Kidney (tissue), 14 donors: Measurements from ENCODE around the gene ABCC9. TPM values are rescaled to one million over a fixed set of nuclear protein-coding genes. Genes with fewer than 3 reads are reported as not detected.

Experiments used
- DNase-seq, 5 donors: peaks; one replicate each; pipeline ENCODE4 v3.0.0-alpha.2; 2013 to 2020
- FAIRE-seq: peaks from 2 replicates; lab custom pipeline; 2012; peaks lifted over from hg19 to GRCh38; lab: Jason Lieb, UNC
- H3K27ac ChIP-seq, 2 donors: one replicate each; pipeline ENCODE4 v1.7.0; 2013; ENCODE audit warnings: low read depth in 2 of 2, low read length in 2 of 2, inconsistent platforms in 1 of 2
- H3K27me3 ChIP-seq: one replicate; pipeline ENCODE4 v1.7.1; 2013; ENCODE audit warnings: low read length, inconsistent platforms; ENCODE audit not compliant: control insufficient read depth, insufficient read depth
- H3K36me3 ChIP-seq, 3 donors: one replicate each; pipeline versions ENCODE4 v1.7.0 to v1.7.1; 2013; ENCODE audit warnings: low read length in 3 of 3, control low read depth in 1 of 3, inconsistent platforms in 1 of 3; ENCODE audit not compliant: insufficient read depth in 3 of 3, control insufficient read depth in 2 of 3
- H3K4me1 ChIP-seq, 3 donors: one replicate each; pipeline versions ENCODE4 v1.7.0 to v1.7.1; 2013; ENCODE audit warnings: low read length in 3 of 3, inconsistent platforms in 1 of 3, low read depth in 1 of 3; ENCODE audit not compliant: control insufficient read depth in 2 of 3, insufficient read depth in 2 of 3
- H3K4me3 ChIP-seq, 3 donors: one replicate each; pipeline versions ENCODE4 v1.7.0 to v1.8.1; 2013; ENCODE audit warnings: low read length in 3 of 3, control low read depth in 1 of 3, inconsistent platforms in 1 of 3
- H3K9ac ChIP-seq, 3 donors: one replicate each; pipeline versions ENCODE4 v1.7.0 to v1.7.1; 2013; ENCODE audit warnings: low read length in 3 of 3, control low read depth in 1 of 3, inconsistent platforms in 1 of 3
- H3K9me3 ChIP-seq, 3 donors: one replicate each; pipeline versions ENCODE4 v1.7.0 to v1.7.1; 2013; ENCODE audit warnings: low read length in 3 of 3, control low read depth in 1 of 3, inconsistent platforms in 1 of 3; ENCODE audit not compliant: control insufficient read depth in 2 of 3, insufficient read depth in 1 of 3
- CTCF ChIP-seq: IDR thresholded peaks from 3 replicates; pipeline ENCODE4 v1.5.1; 2012; ENCODE audit warnings: mild to moderate bottlenecking, moderate library complexity, borderline replicate concordance; ENCODE audit not compliant: insufficient read depth; ENCODE audit errors: extremely low read depth
- intact Hi-C: fragments of 100-400 bp; cut with DNase I; formaldehyde crosslinking; loops from one replicate; pipeline ENCODE4 v1.11.1; 2022
- polyA plus RNA-seq: library from polyadenylated mRNA; stranded (reverse); fragments of 350-450 nt; fragmentation: Illumina TruSeq; extraction: RNeasy Lipid Tissue Mini Kit (QIAGEN cat#74804); gene quantifications from one replicate; pipeline ENCODE4 v1.2.3, GENCODE V29; 2014; ENCODE audit warnings: low read depth, low replicate concordance; ENCODE audit not compliant: insufficient read depth
- total RNA-seq: library from RNA; stranded (reverse); fragmentation: NEBNext Ultra II Directional; extraction: Animal tissue kit (Norgen Biotek cat#: 25700); gene quantifications from one replicate; pipeline ENCODE4 v1.2.1, GENCODE V29; 2021
- donor health status: control.
- donor health status: control.
- donor health status: control.
- donor health status: control.
- donor health status: control.
- donor health status: DM: yes; HTN: yes; CAD: no.
- donor health status: Normal renal cell carcinoma (clear cell type).

Gene ABCC9
- total and polyA plus RNA-seq, 2 donors from 2014 or later, result 1.8 to 21.3 TPM

- intact Hi-C loops, result no loop called here
- TF ChIP-seq CTCF, result no peak
- no peak overlapping the region for H3K27ac ChIP-seq
- no peak overlapping the region for H3K9ac ChIP-seq
- no peaks in the 10 kb centered on the region for H3K4me1 ChIP-seq
- DNase-seq (no peak), FAIRE-seq (no peak)
- H3K9me3 ChIP-seq, result no peaks in the 10 kb centered on the region
- H3K36me3 ChIP-seq, result no peaks in the 10 kb centered on the region
- no peak overlapping the region for H3K4me3 ChIP-seq
- no peaks in the 10 kb centered on the region for H3K27me3 ChIP-seq
These were observed 80.7 kb downstream of the ABCC9 start for GRCh38 chr12:21860534-21860933.

GRCh38 chr12:21860128-21860527, 81.1 kb downstream of the ABCC9 start:
- Histone ChIP-seq H3K36me3 (no peaks in the 10 kb centered on the region), H3K27ac (no peak overlapping the region), H3K9ac (no peak overlapping the region), H3K27me3 (no peaks in the 10 kb centered on the region), H3K4me3 (no peak overlapping the region), H3K9me3 (no peaks in the 10 kb centered on the region), H3K4me1 (no peaks in the 10 kb centered on the region)
- FAIRE-seq (no peak), DNase-seq (no peak)
- TF ChIP-seq CTCF, result no peak
- intact Hi-C loops, result no loop called here

- FAIRE-seq, result no peak
- DNase-seq, result no peak
- TF ChIP-seq CTCF, result no peak
- Histone ChIP-seq H3K36me3 (no peaks in the 10 kb centered on the region), H3K27ac (no peak overlapping the region), H3K9ac (no peak overlapping the region), H3K9me3 (no peaks in the 10 kb centered on the region), H3K4me1 (no peaks in the 10 kb centered on the region), H3K4me3 (no peak overlapping the region), H3K27me3 (no peaks in the 10 kb centered on the region)
- intact Hi-C loops, result no loop called here
These were observed 89.0 kb downstream of the ABCC9 start for GRCh38 chr12:21852251-21852650.

- intact Hi-C loops, result no loop called here
- Histone ChIP-seq H3K4me3 (no peak overlapping the region), H3K27me3 (no peaks in the 10 kb centered on the region), H3K9ac (no peak overlapping the region), H3K27ac (no peak overlapping the region), H3K36me3 (no peaks in the 10 kb centered on the region), H3K9me3 (no peaks in the 10 kb centered on the region), H3K4me1 (no peaks in the 10 kb centered on the region)
- TF ChIP-seq CTCF, result no peak
- FAIRE-seq (no peak), DNase-seq (no peak)
These were observed 90.1 kb downstream of the ABCC9 start for GRCh38 chr12:21851151-21851550.
